ENCODE data around the gene COQ8B.

- TF ChIP-seq CTCF (IDR thresholded peaks at IDR 0.05) (no peak), POLR2A (IDR thresholded peaks at IDR 0.05) (no peak)
These were observed 5.4 kb upstream of the COQ8B start for GRCh38 chr19:40721936-40722661.

Data from thyroid gland (tissue), 4 donors.